MM.1S (cell line): Measurements from ENCODE around the gene WDR72.

Experiments used
- CTCF ChIP-seq: fragments of 300-600 bp; sonication (generic); IDR thresholded peaks from 2 replicates; pipeline ENCODE4 v1.5.1; 2016; ENCODE audit warnings: antibody characterized with exemption, low read length, mixed read lengths
- EZH2 ChIP-seq: fragments of 300-600 bp; sonication (generic); optimal IDR thresholded peaks from 2 replicates; pipeline ENCODE3; 2017; ENCODE audit warnings: low read depth, mild to moderate bottlenecking, antibody characterized with exemption, low read length, mixed read lengths

GRCh38 chr15:53564647-53565046 lies 194.8 kb downstream of the WDR72 start:
- no peak for TF ChIP-seq EZH2
- no peak for TF ChIP-seq CTCF
